ENCODE measurements around the gene TIMM23B. TPM values are rescaled to one million over a fixed set of nuclear protein-coding genes. Genes with fewer than 3 reads are reported as not detected.
"Not testable (repeated sequence)": the region's sequence is repeated elsewhere in the genome, so short reads cannot be mapped to it uniquely, and the experiment has no call there.

TIMM23B gene
- total RNA-seq, 1 experiment from 2014 or later, result 24.2 TPM

DNA sequence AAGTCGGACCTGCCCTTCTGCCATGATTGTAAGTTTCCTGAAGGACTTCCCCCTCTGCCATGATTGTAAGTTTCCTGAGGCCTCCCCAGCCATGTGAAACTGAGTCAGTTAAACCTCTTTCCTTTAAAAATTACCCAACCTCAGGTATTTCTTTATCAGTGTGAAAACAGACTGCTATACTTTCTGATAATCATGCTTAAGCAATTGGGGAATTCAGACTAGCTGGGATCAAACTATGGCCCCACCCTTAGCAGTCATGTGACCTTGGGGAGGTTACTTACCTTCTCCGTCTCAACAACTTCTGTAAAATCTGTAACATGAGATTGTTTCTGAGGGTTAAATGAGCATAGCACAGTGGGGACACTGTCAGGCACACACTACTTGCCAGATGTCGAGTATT, 45.4 kb downstream of the TIMM23B start:
- H3K23ac ChIP-seq (ENCODE audit: insufficient read length, low read depth, low read length); H3K4me2 ChIP-seq (ENCODE audit: insufficient read depth, insufficient read length, low read length); H2BK5ac ChIP-seq (ENCODE audit: insufficient read length, low read length); H3K79me2 ChIP-seq (ENCODE audit: insufficient read depth, low read length); H2BK20ac ChIP-seq (ENCODE audit: low read depth, low read length, poor library complexity, severe bottlenecking); H3K4me3 Mint-ChIP-seq; H2BK12ac ChIP-seq (ENCODE audit: insufficient read length, low read depth, low read length); DNase-seq; H3K27ac Mint-ChIP-seq; H2BK15ac ChIP-seq (ENCODE audit: low read depth, low read length); H3K9me3 Mint-ChIP-seq; H3K4ac ChIP-seq (ENCODE audit: low read depth, low read length); H3K79me1 ChIP-seq (ENCODE audit: insufficient read depth, low read depth, low read length, poor library complexity, severe bottlenecking); H3K56ac ChIP-seq (ENCODE audit: insufficient read length, low read depth, low read length); H4K5ac ChIP-seq (ENCODE audit: insufficient read length, low read depth, low read length); H2BK120ac ChIP-seq (ENCODE audit: low read depth, low read length, poor library complexity, severe bottlenecking); H2AK5ac ChIP-seq (ENCODE audit: insufficient read length, low read length); H2AFZ ChIP-seq (ENCODE audit: low read length); H3K14ac ChIP-seq (ENCODE audit: insufficient read depth, low read length); H3K4me1 ChIP-seq (ENCODE audit: insufficient read depth, low read length); H3K27me3 ChIP-seq (ENCODE audit: insufficient read depth, low read length); H3K27me3 Mint-ChIP-seq (ENCODE audit: low read depth); H3K9ac ChIP-seq (ENCODE audit: extremely low read depth, insufficient read length, low read length); H4K8ac ChIP-seq (replicated peaks; ENCODE audit: insufficient read length, low read depth, low read length); H3K18ac ChIP-seq (ENCODE audit: insufficient read length, low read depth, low read length); H3K27ac ChIP-seq (ENCODE audit: insufficient read length, low read depth, low read length); H3K23me2 ChIP-seq (ENCODE audit: insufficient read length, low read depth, low read length, poor library complexity, severe bottlenecking); H3K4me1 Mint-ChIP-seq; H4K20me1 ChIP-seq (ENCODE audit: control insufficient read depth, insufficient read depth, insufficient read length); H3K9me3 ChIP-seq (ENCODE audit: control insufficient read depth, low read depth, low read length); H3K36me3 Mint-ChIP-seq (ENCODE audit: insufficient read depth in 1 of 3, low read depth in 3 of 3); H4K91ac ChIP-seq (ENCODE audit: insufficient read length, low read depth, low read length); H3T11ph ChIP-seq (ENCODE audit: low read length): not testable (repeated sequence)
- WGBS (ENCODE audit: extremely low coverage, insufficient read length, low lambda C conversion rate), result no CpG with 5 or more reads among the region's 3 CpGs

DNA sequence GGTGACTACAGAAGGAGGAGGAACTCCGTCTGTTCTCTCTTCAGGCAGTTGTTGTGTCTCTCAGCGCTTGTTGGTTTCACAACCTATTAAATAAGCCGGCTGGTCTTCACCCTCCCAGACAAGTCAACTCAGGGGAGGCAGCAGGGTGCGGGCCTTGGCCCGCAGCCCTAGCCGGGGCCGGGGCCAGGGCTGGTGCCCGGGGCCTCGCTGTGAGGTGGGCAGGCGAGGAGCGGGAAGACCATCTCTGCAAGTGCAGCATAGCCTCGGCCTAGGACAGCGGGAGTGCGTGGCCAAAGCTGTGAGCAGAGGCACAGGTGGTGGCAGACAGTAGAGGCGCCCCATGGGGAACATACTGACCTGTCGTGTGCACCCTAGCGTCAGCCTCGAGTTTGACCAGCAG, 46.5 kb downstream of the TIMM23B start, which contains the start of gene AGAP6:
AGAP6 (plus strand) TSS at position 31 of the 400 bp plus-strand sequence; CDS start at position 341, 310 bp downstream.
- H3K18ac ChIP-seq (ENCODE audit: insufficient read length, low read depth, low read length); H3K23ac ChIP-seq (ENCODE audit: insufficient read length, low read depth, low read length); H4K5ac ChIP-seq (ENCODE audit: insufficient read length, low read depth, low read length); H2BK20ac ChIP-seq (ENCODE audit: low read depth, low read length, poor library complexity, severe bottlenecking); H3K56ac ChIP-seq (ENCODE audit: insufficient read length, low read depth, low read length); H2BK15ac ChIP-seq (ENCODE audit: low read depth, low read length); H3K9ac ChIP-seq (ENCODE audit: extremely low read depth, insufficient read length, low read length); DNase-seq; H3K9me3 ChIP-seq (ENCODE audit: control insufficient read depth, low read depth, low read length); H4K8ac ChIP-seq (replicated peaks; ENCODE audit: insufficient read length, low read depth, low read length); H3K27ac ChIP-seq (ENCODE audit: insufficient read length, low read depth, low read length); H4K20me1 ChIP-seq (ENCODE audit: control insufficient read depth, insufficient read depth, insufficient read length); H3K27me3 ChIP-seq (ENCODE audit: insufficient read depth, low read length); H2BK120ac ChIP-seq (ENCODE audit: low read depth, low read length, poor library complexity, severe bottlenecking); H2BK5ac ChIP-seq (ENCODE audit: insufficient read length, low read length); H3K27me3 Mint-ChIP-seq (ENCODE audit: low read depth); H3K14ac ChIP-seq (ENCODE audit: insufficient read depth, low read length); H3K23me2 ChIP-seq (ENCODE audit: insufficient read length, low read depth, low read length, poor library complexity, severe bottlenecking); H3K9me3 Mint-ChIP-seq; H3K27ac Mint-ChIP-seq; H3K4me3 Mint-ChIP-seq; H3T11ph ChIP-seq (ENCODE audit: low read length); H3K4me1 ChIP-seq (ENCODE audit: insufficient read depth, low read length); H3K4ac ChIP-seq (ENCODE audit: low read depth, low read length); H3K36me3 Mint-ChIP-seq (ENCODE audit: insufficient read depth in 1 of 3, low read depth in 3 of 3); H4K91ac ChIP-seq (ENCODE audit: insufficient read length, low read depth, low read length); H2AFZ ChIP-seq (ENCODE audit: low read length); H3K4me2 ChIP-seq (ENCODE audit: insufficient read depth, insufficient read length, low read length); H3K79me2 ChIP-seq (ENCODE audit: insufficient read depth, low read length); H3K79me1 ChIP-seq (ENCODE audit: insufficient read depth, low read depth, low read length, poor library complexity, severe bottlenecking); H2BK12ac ChIP-seq (ENCODE audit: insufficient read length, low read depth, low read length); H2AK5ac ChIP-seq (ENCODE audit: insufficient read length, low read length); H3K4me1 Mint-ChIP-seq: not testable (repeated sequence)
- WGBS (ENCODE audit: extremely low coverage, insufficient read length, low lambda C conversion rate), result no CpG with 5 or more reads among the region's 18 CpGs

Data from H9 (cell line).